ENCODE results near the gene SOX6. TPM values are rescaled to one million over a fixed set of nuclear protein-coding genes. Genes with fewer than 3 reads are reported as not detected.
"Not testable (repeated sequence)": the region's sequence is repeated elsewhere in the genome, so short reads cannot be mapped to it uniquely, and the experiment has no call there.

Gene SOX6
- total RNA-seq, 1 donor from 2014 or later: 24.9 TPM

DNA sequence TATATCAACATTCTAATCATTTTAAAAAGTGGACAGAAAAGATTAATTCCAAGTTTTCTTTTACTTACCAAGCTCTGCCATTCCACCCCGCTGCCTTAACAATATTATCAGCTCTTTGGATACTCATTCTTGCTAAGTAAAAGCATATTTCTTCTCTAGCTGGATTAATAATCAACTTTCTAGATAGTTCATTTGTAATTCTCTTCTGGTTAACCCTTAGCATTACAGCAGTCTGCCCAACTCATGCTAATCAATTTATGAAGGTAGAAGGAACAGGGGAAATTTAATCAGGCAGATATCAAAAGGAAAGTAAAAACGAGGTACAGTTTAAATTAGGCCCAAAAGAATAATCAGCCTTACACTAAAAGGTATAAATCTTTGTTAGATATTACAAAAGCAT, 41.0 kb upstream of the SOX6 start:
- H3K4me3 Mint-ChIP-seq: peak overlapping the region; percentile 62
- no peaks in the 10 kb centered on the region for H3K9me3 Mint-ChIP-seq

GRCh38 chr11:16395601-16396000, 39.3 kb upstream of the SOX6 start:
- no peaks in the 10 kb centered on the region for H3K27me3 Mint-ChIP-seq
- peaks cover 1% of the 10 kb centered on the region for H3K36me3 Mint-ChIP-seq
- DNase-seq (ENCODE audit: extremely low spot score, unreplicated experiment): no peak
- H3K27ac Mint-ChIP-seq: no peak overlapping the region
- TF ChIP-seq CTCF (conservative IDR thresholded peaks at IDR 0.05): no peak
- no peaks in the 10 kb centered on the region for H3K9me3 Mint-ChIP-seq
- H3K4me1 Mint-ChIP-seq (ENCODE audit: unreplicated experiment): peaks cover 4% of the 10 kb centered on the region
- H3K4me3 Mint-ChIP-seq: peak overlapping the region; percentile 52

More for the DNA sequence above, 41.0 kb upstream of the SOX6 start:
- no peak for DNase-seq (ENCODE audit: extremely low spot score, unreplicated experiment)
- Mint-ChIP-seq H3K27me3 (no peaks in the 10 kb centered on the region), H3K4me1 (ENCODE audit: unreplicated experiment) (peaks cover 5% of the 10 kb centered on the region), H3K27ac (no peak overlapping the region), H3K36me3 (no peaks in the 10 kb centered on the region)
- TF ChIP-seq CTCF (conservative IDR thresholded peaks at IDR 0.05): no peak

- H3K27ac Mint-ChIP-seq: no peak overlapping the region
- H3K27me3 Mint-ChIP-seq: no peaks in the 10 kb centered on the region
- peaks cover 5% of the 10 kb centered on the region for H3K9me3 Mint-ChIP-seq
- peaks cover 6% of the 10 kb centered on the region for H3K36me3 Mint-ChIP-seq
- H3K4me3 Mint-ChIP-seq: peak overlapping the region; percentile 52
- no peak for TF ChIP-seq CTCF (conservative IDR thresholded peaks at IDR 0.05)
- H3K4me1 Mint-ChIP-seq (ENCODE audit: unreplicated experiment): peaks cover 4% of the 10 kb centered on the region
- no peak for DNase-seq (ENCODE audit: extremely low spot score, unreplicated experiment)
Observed at GRCh38 chr11:16394947-16395346, 38.6 kb upstream of the SOX6 start.

- Mint-ChIP-seq H3K4me3 (no peak overlapping the region), H3K27ac (no peak overlapping the region), H3K27me3 (no peaks in the 10 kb centered on the region), H3K36me3 (peaks cover 6% of the 10 kb centered on the region), H3K9me3 (peaks cover 5% of the 10 kb centered on the region), H3K4me1 (ENCODE audit: unreplicated experiment) (peaks cover 4% of the 10 kb centered on the region)
- no peak for DNase-seq (ENCODE audit: extremely low spot score, unreplicated experiment)
- TF ChIP-seq CTCF (conservative IDR thresholded peaks at IDR 0.05): no peak
Observed at GRCh38 chr11:16393340-16393739, 37.0 kb upstream of the SOX6 start.

DNA sequence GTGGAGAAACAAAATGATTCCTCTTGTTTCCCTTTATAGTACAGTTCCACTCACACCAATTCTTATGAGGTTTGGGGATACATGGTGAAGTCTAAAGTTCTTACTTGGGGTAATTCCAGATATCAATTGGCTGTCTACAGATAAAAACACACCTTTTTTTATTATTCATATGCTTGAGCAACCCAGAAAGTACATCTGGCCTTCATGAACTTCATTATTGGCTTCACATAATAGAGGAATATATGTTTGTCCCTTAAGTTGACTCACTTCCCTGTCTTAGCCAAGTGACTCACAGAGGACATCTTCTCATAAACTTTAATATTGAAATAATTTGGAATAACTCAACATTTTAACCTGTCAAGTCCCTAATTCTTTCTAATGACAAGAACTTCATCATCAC, 36.3 kb upstream of the SOX6 start:
- DNase-seq (ENCODE audit: extremely low spot score, unreplicated experiment): no peak
- Mint-ChIP-seq H3K9me3 (peaks cover 5% of the 10 kb centered on the region), H3K4me3 (no peak overlapping the region), H3K27me3 (no peaks in the 10 kb centered on the region), H3K27ac (no peak overlapping the region), H3K36me3 (peaks cover 6% of the 10 kb centered on the region), H3K4me1 (ENCODE audit: unreplicated experiment) (peaks cover 4% of the 10 kb centered on the region)
- TF ChIP-seq CTCF (conservative IDR thresholded peaks at IDR 0.05): no peak

GRCh38 chr11:16390826-16391225, 34.5 kb upstream of the SOX6 start:
- not testable (repeated sequence) for H3K4me3 Mint-ChIP-seq; H3K36me3 Mint-ChIP-seq; H3K27me3 Mint-ChIP-seq; DNase-seq (ENCODE audit: extremely low spot score, unreplicated experiment); H3K27ac Mint-ChIP-seq; H3K9me3 Mint-ChIP-seq; H3K4me1 Mint-ChIP-seq (ENCODE audit: unreplicated experiment)

Data from type B pancreatic cell (in vitro differentiated cells).